Non-pigmented ciliary epithelial cell (primary cell): ENCODE measurements around the gene IL15.
A peak's percentile ranks its signal among the peaks of the same experiment; 100 is the strongest.
"Not testable (repeated sequence)": the region's sequence is repeated elsewhere in the genome, so short reads cannot be mapped to it uniquely, and the experiment has no call there.

Source experiments
- DNase-seq: peaks from one replicate; pipeline ENCODE4 v3.0.0-alpha.2; 2010; ENCODE audit warnings: low read depth

IL15 gene, protein sequence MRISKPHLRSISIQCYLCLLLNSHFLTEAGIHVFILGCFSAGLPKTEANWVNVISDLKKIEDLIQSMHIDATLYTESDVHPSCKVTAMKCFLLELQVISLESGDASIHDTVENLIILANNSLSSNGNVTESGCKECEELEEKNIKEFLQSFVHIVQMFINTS

GRCh38 chr4:141636082-141636770 lies at the start of gene IL15:
Gene IL15 (plus strand): TSS chr4:141636583. CDS start chr4:141719465, 82,882 bp downstream.
- no peak for DNase-seq

DNA sequence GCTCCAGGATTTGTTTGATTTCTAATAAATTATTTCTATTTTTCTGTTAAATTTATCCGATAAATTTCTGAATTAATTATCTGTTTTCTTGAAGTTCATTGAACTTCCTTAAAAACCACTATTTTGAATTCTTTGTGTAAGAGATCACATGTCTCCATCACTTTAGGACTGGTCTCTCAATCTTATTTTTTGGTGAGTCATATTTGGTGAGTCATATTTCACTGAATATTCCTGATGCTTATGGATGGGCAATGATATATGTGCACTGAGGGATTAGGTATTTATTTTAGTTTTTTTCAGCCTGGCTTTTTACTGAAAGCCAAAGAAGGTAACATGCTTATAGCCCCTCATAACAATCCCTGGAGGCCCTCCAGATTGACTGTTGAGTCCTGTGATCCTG lies 48.5 kb upstream of the IL15 start:
- DNase-seq, result no peak

- DNase-seq, result no peak
Observed at GRCh38 chr4:141595531-141595930, 40.9 kb upstream of the IL15 start.

GRCh38 chr4:141599853-141600252 lies 36.5 kb upstream of the IL15 start:
- no peak for DNase-seq

GRCh38 chr4:141604683-141605082 lies 31.7 kb upstream of the IL15 start:
- not testable (repeated sequence) for DNase-seq

- no peak for DNase-seq
Observed at GRCh38 chr4:141605425-141605856, 30.9 kb upstream of the IL15 start.

DNA sequence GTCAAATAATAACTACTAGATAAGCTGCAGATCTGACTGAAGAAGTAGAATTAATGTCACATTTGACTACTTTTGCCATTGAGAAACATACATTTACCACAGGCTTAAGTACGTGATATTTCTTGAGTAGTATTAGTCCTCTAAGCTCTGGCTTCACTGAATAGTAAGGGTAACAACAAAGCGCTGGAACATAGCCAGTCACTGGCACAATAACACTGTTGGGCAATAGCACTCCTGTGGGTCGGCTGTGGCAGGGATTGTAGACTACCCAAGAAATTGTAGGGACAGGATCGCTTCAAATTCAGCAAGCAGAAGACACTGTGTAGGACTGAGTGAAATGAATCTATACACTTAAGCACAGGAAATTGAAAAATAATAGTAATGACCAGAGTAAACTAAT lies 27.1 kb upstream of the IL15 start:
- no peak for DNase-seq

DNA sequence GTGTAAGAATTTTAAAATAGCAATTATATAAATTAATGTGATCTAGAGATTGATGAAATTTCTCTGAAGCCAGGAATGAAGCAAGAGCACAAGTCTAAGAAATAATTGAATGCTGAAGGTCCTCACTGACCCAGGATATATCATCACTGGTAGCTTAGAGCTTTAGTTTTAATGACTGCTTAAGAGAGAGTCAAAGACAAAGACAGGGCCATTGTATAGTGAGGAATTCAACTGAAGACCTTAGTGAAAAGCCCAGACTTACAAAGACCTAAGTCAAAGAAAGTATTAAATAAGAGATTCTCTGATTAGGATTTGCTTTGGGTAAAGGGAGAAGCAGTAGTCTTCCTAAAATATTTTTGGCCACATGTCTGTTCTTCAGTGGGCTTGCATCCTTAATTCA lies 26.0 kb upstream of the IL15 start:
- DNase-seq, result no peak

- DNase-seq, result no peak
Observed at GRCh38 chr4:141614878-141615586, 21.4 kb upstream of the IL15 start.

- not testable (repeated sequence) for DNase-seq
Observed at GRCh38 chr4:141615587-141615918, 20.8 kb upstream of the IL15 start.

DNA sequence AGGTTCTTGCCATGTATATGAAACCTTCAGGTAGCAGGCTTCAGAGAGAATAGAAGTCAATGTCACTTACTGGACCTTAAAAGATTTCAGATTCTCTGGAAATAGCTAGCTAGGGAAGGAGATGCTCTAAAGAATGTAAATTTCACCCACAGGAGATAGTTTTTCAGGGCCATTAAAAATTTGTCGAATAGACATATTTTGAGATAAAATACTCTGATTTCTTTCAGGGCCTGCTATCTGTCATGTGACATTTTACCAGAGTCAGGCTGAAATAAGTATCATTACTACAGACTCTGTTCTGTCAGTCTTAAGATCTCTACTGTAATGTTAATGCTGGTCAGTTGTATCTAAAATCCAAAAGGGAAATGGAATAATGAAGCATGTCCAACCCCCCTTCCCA lies 15.7 kb upstream of the IL15 start:
- DNase-seq, result no peak

GRCh38 chr4:141625023-141625422 lies 11.4 kb upstream of the IL15 start:
- DNase-seq, result no peak

DNA sequence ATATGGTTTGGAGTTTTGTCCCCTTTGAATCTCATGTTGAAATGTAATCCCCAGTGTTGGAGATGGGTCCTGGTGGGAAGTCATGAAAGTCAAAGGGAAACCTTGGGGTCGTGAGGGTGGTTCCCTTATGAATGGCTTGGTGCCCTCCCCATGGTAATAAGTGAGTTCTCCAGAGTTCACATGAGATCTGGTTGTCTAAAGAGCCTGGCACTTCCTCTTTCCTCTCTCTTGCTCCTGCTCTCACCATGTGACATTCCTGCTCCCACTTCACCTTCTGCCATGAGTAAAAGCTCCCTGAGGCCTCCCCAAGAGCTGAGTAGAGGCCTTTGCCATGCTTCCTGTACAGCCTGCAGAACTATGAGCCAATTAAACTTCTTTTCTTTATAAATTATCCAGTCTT lies 5.5 kb upstream of the IL15 start:
- DNase-seq, result no peak

DNA sequence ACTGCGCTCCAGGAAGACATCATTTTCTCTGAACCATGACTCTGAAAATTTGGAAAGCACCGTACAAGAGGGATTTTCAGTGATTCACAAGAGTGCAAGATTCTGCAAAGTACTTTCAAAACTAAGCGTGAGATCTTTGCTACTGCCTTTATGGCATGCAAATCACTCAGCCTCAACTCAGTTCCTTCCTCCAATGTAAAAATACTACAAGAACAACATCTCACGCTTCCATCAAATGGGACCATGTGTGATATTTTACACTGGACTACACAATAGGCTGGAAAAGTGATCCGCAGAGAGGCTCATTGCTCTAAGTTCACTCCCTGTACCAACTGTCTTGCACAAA lies 674 bp upstream of the IL15 start:
- DNase-seq, result no peak

- DNase-seq, result no peak
Observed at GRCh38 chr4:141636771-141637460, 533 bp downstream of the IL15 start.

- no peak for DNase-seq
Observed at GRCh38 chr4:141637565-141637964, 1.2 kb downstream of the IL15 start.

DNA sequence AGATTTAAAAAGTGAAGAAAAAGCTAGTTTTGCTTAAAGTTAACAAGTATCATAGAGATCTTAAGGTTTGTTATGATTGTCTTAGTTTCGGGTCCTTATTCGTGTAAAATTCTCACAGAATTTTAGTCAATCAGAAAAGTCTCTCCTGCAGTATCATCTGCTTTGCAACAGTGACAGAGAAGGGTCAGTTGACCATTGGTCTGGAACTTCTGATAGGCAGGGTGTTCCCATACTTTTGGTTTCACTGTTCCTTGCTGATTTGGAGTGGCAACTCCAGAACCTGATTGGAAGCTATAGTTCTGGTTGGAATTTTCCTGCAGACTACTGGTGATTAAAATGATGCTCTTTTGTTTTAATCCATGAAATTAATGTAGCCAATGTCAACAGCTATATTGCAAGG lies 1.8 kb downstream of the IL15 start:
- no peak for DNase-seq

DNA sequence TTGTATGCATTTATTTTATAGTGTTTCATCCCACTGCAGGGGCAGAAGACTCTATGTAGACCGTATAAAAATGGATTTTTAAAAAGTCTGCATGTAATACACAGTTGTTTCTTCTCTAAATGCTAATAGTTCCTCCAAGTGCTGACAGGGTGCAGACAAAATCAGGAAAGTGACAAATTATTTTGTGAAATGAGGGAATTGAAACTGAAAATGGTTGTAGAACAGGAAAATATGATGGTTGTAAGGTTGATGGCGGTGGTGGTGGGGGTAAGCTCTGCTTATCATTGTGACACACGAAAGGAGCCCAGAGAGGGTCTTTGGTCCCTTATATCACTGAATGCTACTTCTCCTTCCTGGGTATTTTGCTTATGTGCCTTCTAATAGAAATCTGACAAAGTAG lies 4.3 kb downstream of the IL15 start:
- no peak for DNase-seq

- DNase-seq, result no peak
Observed at GRCh38 chr4:141642063-141642462, 5.7 kb downstream of the IL15 start.

- DNase-seq, result no peak
Observed at GRCh38 chr4:141642711-141643110, 6.3 kb downstream of the IL15 start.

DNA sequence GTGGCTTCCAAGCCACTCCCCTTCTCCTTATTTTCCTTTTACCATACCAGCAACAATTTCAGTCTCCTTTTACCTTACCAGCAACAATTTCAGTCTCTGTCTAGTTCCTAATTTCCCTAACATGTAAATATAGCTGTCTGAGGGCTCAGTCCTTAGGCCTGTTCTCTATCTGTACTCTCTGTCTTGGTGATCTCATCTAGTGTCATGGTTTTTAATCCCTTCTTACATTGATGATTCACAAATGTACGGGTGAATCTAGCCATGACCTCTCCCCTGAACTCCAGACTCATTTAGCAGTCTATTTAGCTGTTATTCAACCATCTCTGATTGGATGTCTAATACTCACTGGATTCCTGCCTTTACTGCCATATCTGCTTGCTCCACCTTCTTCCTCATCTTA lies 7.2 kb downstream of the IL15 start:
- DNase-seq, result peak; percentile 93

- DNase-seq, result peak; percentile 95
Observed at GRCh38 chr4:141645611-141646340, 9.4 kb downstream of the IL15 start.
